Testis (tissue), 2 donors: ENCODE measurements around the gene CDX2.

Experiments used
- CTCF ChIP-seq, 3 experiments: fragments of 450-650 bp in 2 of 3; fragments of 200-600 bp in 1 of 3; sonication (generic) in 1 of 3; IDR thresholded peaks; one replicate each; pipeline ENCODE4 v1.5.1; 2016 to 2019; ENCODE audit warnings: antibody characterized with exemption in 3 of 3, mild to moderate bottlenecking in 2 of 3, moderate library complexity in 1 of 3
- POLR2A ChIP-seq: fragments of 450-650 bp; IDR thresholded peaks from one replicate; pipeline ENCODE4 v1.6.1; 2017; ENCODE audit warnings: antibody characterized with exemption, mild to moderate bottlenecking, moderate library complexity

DNA sequence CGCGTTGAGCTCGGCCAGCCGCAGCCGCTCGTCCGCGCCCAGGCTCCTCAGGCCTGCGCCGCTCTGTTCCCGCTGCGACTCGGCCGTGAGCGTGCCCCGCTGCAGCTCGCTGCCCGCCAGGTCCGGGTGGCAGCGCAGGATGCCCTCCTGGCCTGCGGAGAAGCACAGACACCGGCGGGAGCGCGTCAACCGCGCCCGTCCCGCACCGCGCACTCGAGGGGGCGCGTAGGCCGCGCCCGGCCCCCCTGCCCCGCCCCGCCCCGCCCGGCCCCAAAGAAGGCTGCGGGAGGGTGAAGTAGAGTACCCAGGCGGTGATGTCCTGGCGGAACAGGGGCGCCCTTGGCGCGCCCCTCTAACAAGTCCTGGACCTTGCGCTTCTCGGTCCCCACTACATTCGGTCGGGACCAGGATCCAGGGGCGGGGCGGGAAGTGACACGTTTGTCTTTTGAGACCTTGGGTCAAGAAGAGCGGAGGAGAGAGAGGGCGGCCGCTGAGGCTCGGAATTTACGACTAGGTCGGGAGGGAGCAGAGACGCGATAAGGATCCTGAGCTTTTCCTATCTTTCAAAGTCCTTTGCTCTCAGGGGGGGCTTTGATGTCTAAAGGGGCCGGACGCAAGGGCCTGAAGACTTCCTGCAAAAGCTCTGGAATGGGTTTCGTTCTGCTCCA is 9.3 kb upstream of the CDX2 start:
- TF ChIP-seq CTCF (IDR thresholded peaks at IDR 0.05), result no peak
- TF ChIP-seq POLR2A, result no peak
